Fibroblast of mammary gland (primary cell): ENCODE measurements around the gene PLXNA4.

Experiments
- DNase-seq: peaks from one replicate; pipeline ENCODE4 v3.0.0-alpha.2; 2010; ENCODE audit warnings: low read depth
- H3K4me3 ChIP-seq: 2 replicates; pipeline ENCODE4 v1.5.1; 2011; ENCODE audit warnings: low read depth, mild to moderate bottlenecking, low read length, moderate library complexity; ENCODE audit not compliant: control insufficient read depth
- CTCF ChIP-seq: conservative IDR thresholded peaks from 2 replicates; pipeline ENCODE4 v1.5.1; 2011; ENCODE audit warnings: low read depth, low read length, inconsistent platforms; ENCODE audit not compliant: control insufficient read depth, insufficient read depth

Gene PLXNA4

GRCh38 chr7:132262160-132262470 lies 314.2 kb downstream of the PLXNA4 start:
- DNase-seq: no peak
- H3K4me3 ChIP-seq: no peak overlapping the region
- TF ChIP-seq CTCF: no peak

- TF ChIP-seq CTCF: no peak
- no peak overlapping the region for H3K4me3 ChIP-seq
- DNase-seq: no peak
Measured at GRCh38 chr7:132261327-132262159, 314.7 kb downstream of the PLXNA4 start.

GRCh38 chr7:132258231-132258630 lies 318.0 kb downstream of the PLXNA4 start:
- DNase-seq: no peak
- no peak for TF ChIP-seq CTCF
- H3K4me3 ChIP-seq: no peak overlapping the region

- no peak overlapping the region for H3K4me3 ChIP-seq
- no peak for TF ChIP-seq CTCF
- no peak for DNase-seq
Measured at GRCh38 chr7:132257253-132257652, 319.0 kb downstream of the PLXNA4 start.

GRCh38 chr7:132256721-132257212 lies 319.5 kb downstream of the PLXNA4 start:
- H3K4me3 ChIP-seq: no peak overlapping the region
- TF ChIP-seq CTCF: no peak
- DNase-seq: no peak

- no peak for DNase-seq
- no peak overlapping the region for H3K4me3 ChIP-seq
- TF ChIP-seq CTCF: no peak
Measured at GRCh38 chr7:132255898-132256297, 320.4 kb downstream of the PLXNA4 start.
